K562 (cell line): ENCODE measurements around the gene DNAH3. TPM values are rescaled to one million over a fixed set of nuclear protein-coding genes. Genes with fewer than 3 reads are reported as not detected.

Experiments used
- ARNT ChIP-seq, 2 experiments: fragments of 450-650 bp; IDR thresholded peaks; 2 replicates each; pipeline ENCODE4 v1.6.1; 2016; ENCODE audit warnings: mild to moderate bottlenecking in 1 of 2
- CBX3 ChIP-seq, 2 experiments: IDR thresholded peaks; 1 replicate in 1 of 2; 2 replicates in 1 of 2; pipeline ENCODE4 v1.6.1; 2012; ENCODE audit warnings: inconsistent platforms in 2 of 2, low read length in 2 of 2, borderline replicate concordance in 1 of 2, control low read depth in 1 of 2
- ELK1 ChIP-seq: sonication (generic); formaldehyde crosslinking; IDR thresholded peaks from 2 replicates; pipeline ENCODE4 v1.8.1; 2022; ENCODE audit warnings: missing genetic modification reagents
- ILK ChIP-seq: fragments of 450-650 bp; IDR thresholded peaks from 2 replicates; pipeline ENCODE4 v1.6.1; 2016; ENCODE audit warnings: missing genetic modification characterization, low read depth, mild to moderate bottlenecking, missing compliant biosample characterization, moderate library complexity, borderline replicate concordance
- MBD2 ChIP-seq: sonication (generic); IDR thresholded peaks from 2 replicates; pipeline ENCODE4 v1.6.1; 2016; ENCODE audit warnings: low read depth, borderline replicate concordance
- MED1 ChIP-seq: sonication (generic); formaldehyde crosslinking; IDR thresholded peaks from 2 replicates; pipeline ENCODE4 v1.8.1; 2023; ENCODE audit warnings: missing genetic modification reagents, borderline replicate concordance
- NELFE ChIP-seq: IDR thresholded peaks from 2 replicates; pipeline ENCODE4 v1.6.1; 2011; ENCODE audit warnings: mild to moderate bottlenecking; ENCODE audit not compliant: insufficient read depth, insufficient read length
- NEUROD1 ChIP-seq: fragments of 150-350 bp; IDR thresholded peaks from 2 replicates; pipeline ENCODE4 v1.6.1; 2014; ENCODE audit warnings: borderline replicate concordance, low read length, low read depth; ENCODE audit not compliant: partially characterized antibody
- NR2C1 ChIP-seq, 2 experiments: fragments of 450-650 bp; IDR thresholded peaks; 2 replicates each; pipeline ENCODE4 v1.6.1; 2017; ENCODE audit warnings: mild to moderate bottlenecking in 2 of 2, antibody characterized with exemption in 1 of 2, inconsistent platforms in 1 of 2, missing compliant biosample characterization in 1 of 2, missing genetic modification characterization in 1 of 2
- NUFIP1 ChIP-seq: fragments of 450-650 bp; IDR thresholded peaks from 2 replicates; pipeline ENCODE4 v1.6.1; 2018; ENCODE audit not compliant: partially characterized antibody
- PRPF4 ChIP-seq: fragments of 200-400 bp; formaldehyde crosslinking; IDR thresholded peaks from one replicate; pipeline ENCODE4 v1.6.1; 2017; ENCODE audit warnings: low read length, low read depth, mild to moderate bottlenecking; ENCODE audit not compliant: insufficient read depth, poor library complexity, severe bottlenecking
- RFX5 ChIP-seq: IDR thresholded peaks from 2 replicates; pipeline ENCODE4 v1.6.1; 2011; ENCODE audit warnings: low read depth, mild to moderate bottlenecking, improper control_type of control experiment, low read length
- RREB1 ChIP-seq: fragments of 250-450 bp; sonication (Bioruptor Pico); IDR thresholded peaks from 2 replicates; pipeline ENCODE4 v1.4.0; 2020
- SREBF1 ChIP-seq: fragments of 150-350 bp; IDR thresholded peaks from 2 replicates; pipeline ENCODE4 v1.6.1; 2014; ENCODE audit warnings: antibody characterized with exemption, low read depth, low read length, borderline replicate concordance
- ZNF146 ChIP-seq: IDR thresholded peaks from one replicate; pipeline ENCODE4 v1.6.1; 2018; ENCODE audit warnings: missing compliant biosample characterization; ENCODE audit not compliant: unreplicated experiment
- ZNF41 ChIP-seq: fragments of 250-450 bp; sonication (Bioruptor Pico); conservative IDR thresholded peaks from 2 replicates; pipeline ENCODE4 v1.4.0; 2020; ENCODE audit warnings: mild to moderate bottlenecking
- ZNF589 ChIP-seq: fragments of 200-800 bp; sonication (Bioruptor generic); IDR thresholded peaks from 2 replicates; pipeline ENCODE4 v1.6.1; 2016; ENCODE audit warnings: low read depth, missing genetic modification characterization, missing compliant biosample characterization
- ZNF778 ChIP-seq: fragments of 450-650 bp; formaldehyde crosslinking; IDR thresholded peaks from 2 replicates; pipeline ENCODE4 v1.4.0; 2020; ENCODE audit warnings: mild to moderate bottlenecking, moderate library complexity
- polyA plus RNA-seq, 8 experiments: library from polyadenylated mRNA; depleted of rRNA in 4 of 8; stranded (reverse) in 5 of 8; unstranded in 3 of 8; fragments of >200 nt; fragmentation: Nextera tagmentation in 2 of 8; fragmentation: Illumina TruSeq in 1 of 8; extraction: Ambion mirVana in 2 of 8; extraction: Trizol in 1 of 8; gene quantifications; 2 replicates each; pipeline versions ENCODE4 v1.2.1 to v1.2.3, GENCODE V29; 2011 to 2014; ENCODE audit warnings: inconsistent platforms in 1 of 8, missing spikeins in 1 of 8
- total RNA-seq, 7 experiments: library from RNA; depleted of rRNA in 6 of 7; stranded (reverse); fragments of >200 nt in 6 of 7; fragmentation: Illumina TruSeq in 2 of 7; extraction: Trizol in 2 of 7; gene quantifications; 2 replicates each; pipeline versions ENCODE4 v1.2.1 to v1.2.3, GENCODE V29; 2011 to 2021; ENCODE audit warnings: low replicate concordance in 1 of 7
- TF ChIP-seq, protein P1 (sequence below): fragments of 250-450 bp; sonication (Bioruptor Pico); IDR thresholded peaks from 2 replicates; pipeline ENCODE4 v1.5.0; 2022; ENCODE audit warnings: mild to moderate bottlenecking

The DNAH3 gene
- total and polyA plus RNA-seq, 9 of the 15 experiments (the other 6 are each of a cell fraction or from before 2014, with no cell fraction given): 0.32 to 0.84 (median 0.44) TPM

DNA sequence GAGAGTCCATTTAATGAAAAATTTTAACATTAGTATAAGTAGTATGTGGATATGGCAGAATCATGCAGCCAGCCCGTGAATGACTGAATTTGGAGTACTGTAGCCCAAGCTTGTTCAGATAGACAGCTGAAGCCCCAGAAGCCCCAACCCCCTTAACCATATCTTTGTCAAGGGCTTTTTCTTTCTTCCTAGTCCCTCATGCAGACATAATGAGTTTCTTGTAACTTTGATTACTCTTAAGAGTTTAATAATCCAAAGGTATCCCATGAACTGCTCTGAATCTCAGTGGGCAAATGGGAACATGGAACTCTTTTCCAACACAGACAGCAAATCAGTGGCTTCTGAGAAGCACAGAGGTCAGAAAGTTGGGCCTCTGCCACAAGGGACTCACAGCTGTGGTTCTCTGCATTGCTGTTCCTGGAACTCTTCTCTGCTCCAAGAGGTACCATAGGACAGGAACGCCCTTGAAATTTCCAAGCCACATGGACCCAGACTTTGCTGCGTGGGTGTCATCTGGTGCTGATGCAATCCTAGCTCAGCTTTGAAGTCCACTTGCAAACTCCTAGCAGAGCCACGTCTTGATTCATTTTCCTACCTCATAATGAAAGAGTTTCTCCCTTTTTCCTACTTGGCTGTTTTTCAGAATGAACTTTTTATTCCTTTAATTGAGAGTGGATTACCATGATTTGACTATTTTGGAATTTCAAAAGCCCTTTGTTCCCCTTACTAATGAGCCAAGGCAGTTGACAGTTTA lies 232.0 kb downstream of the DNAH3 start (continued):
- no peak for TF ChIP-seq RREB1 (CRISPR knock-in tag)
- TF ChIP-seq NELFE: no peak
- peak; percentile 86 for TF ChIP-seq ZNF589 (CRISPR knock-in tag)
- TF ChIP-seq RFX5: no peak
- TF ChIP-seq ELK1 (CRISPR knock-in tag): no peak
- no peak for TF ChIP-seq SREBF1
- TF ChIP-seq ARNT (IDR thresholded peaks at IDR 0.05): peak in 1 of 2 experiments; percentile 71; a peak in 1 of 4 replicates
- TF ChIP-seq ZNF146 (CRISPR knock-in tag): no peak
- TF ChIP-seq CBX3 (IDR thresholded peaks at IDR 0.05; ENCODE audit: borderline replicate concordance in 1 of 2, low read length in 2 of 2): no peak
- no peak for TF ChIP-seq ZNF41
- TF ChIP-seq ILK (tag): no peak
- TF ChIP-seq, protein P1, sequence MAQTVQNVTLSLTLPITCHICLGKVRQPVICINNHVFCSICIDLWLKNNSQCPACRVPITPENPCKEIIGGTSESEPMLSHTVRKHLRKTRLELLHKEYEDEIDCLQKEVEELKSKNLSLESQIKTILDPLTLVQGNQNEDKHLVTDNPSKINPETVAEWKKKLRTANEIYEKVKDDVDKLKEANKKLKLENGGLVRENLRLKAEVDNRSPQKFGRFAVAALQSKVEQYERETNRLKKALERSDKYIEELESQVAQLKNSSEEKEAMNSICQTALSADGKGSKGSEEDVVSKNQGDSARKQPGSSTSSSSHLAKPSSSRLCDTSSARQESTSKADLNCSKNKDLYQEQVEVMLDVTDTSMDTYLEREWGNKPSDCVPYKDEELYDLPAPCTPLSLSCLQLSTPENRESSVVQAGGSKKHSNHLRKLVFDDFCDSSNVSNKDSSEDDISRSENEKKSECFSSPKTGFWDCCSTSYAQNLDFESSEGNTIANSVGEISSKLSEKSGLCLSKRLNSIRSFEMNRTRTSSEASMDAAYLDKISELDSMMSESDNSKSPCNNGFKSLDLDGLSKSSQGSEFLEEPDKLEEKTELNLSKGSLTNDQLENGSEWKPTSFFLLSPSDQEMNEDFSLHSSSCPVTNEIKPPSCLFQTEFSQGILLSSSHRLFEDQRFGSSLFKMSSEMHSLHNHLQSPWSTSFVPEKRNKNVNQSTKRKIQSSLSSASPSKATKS: no peak
- no peak for TF ChIP-seq ZNF778 (CRISPR knock-in tag)
- TF ChIP-seq NR2C1 (IDR thresholded peaks at IDR 0.05): no peak
- TF ChIP-seq NR2C1 (tag; IDR thresholded peaks at IDR 0.05): peak; percentile 48
- TF ChIP-seq MED1 (CRISPR knock-in tag): no peak
- peak; percentile 60 for TF ChIP-seq NEUROD1
- no peak for TF ChIP-seq NUFIP1
- TF ChIP-seq MBD2: no peak
- TF ChIP-seq PRPF4: no peak
